Testis (tissue), 3 donors: ENCODE results near the gene TSC22D1. TPM values are rescaled to one million over a fixed set of nuclear protein-coding genes. Genes with fewer than 3 reads are reported as not detected.

Experiments used
- DNase-seq: peaks from one replicate; pipeline ENCODE4 v3.0.0-alpha.2; 2019
- H3K27ac ChIP-seq, 2 donors: fragments of 200-600 bp; sonication (generic); one replicate each; pipeline ENCODE4 v1.5.1; 2019
- H3K27me3 ChIP-seq: fragments of 200-600 bp; sonication (generic); one replicate; pipeline ENCODE4 v1.5.1; 2019
- H3K36me3 ChIP-seq: fragments of 200-600 bp; sonication (generic); one replicate; pipeline ENCODE4 v1.5.1; 2017; ENCODE audit warnings: low read depth; ENCODE audit errors: missing control alignments
- H3K4me1 ChIP-seq: fragments of 200-600 bp; sonication (generic); one replicate; pipeline ENCODE4 v1.5.1; 2019
- H3K4me3 ChIP-seq, 2 donors: fragments of 200-600 bp; sonication (generic); one replicate each; pipeline ENCODE4 v1.5.1; 2017 to 2019
- H3K9me3 ChIP-seq: fragments of 200-600 bp; sonication (generic); one replicate; pipeline ENCODE4 v1.5.1; 2017
- CTCF ChIP-seq, 3 experiments: fragments of 450-650 bp in 2 of 3; fragments of 200-600 bp in 1 of 3; sonication (generic) in 1 of 3; IDR thresholded peaks; one replicate each; pipeline ENCODE4 v1.5.1; 2016 to 2019; ENCODE audit warnings: antibody characterized with exemption in 3 of 3, mild to moderate bottlenecking in 2 of 3, moderate library complexity in 1 of 3
- POLR2A ChIP-seq: fragments of 450-650 bp; IDR thresholded peaks from one replicate; pipeline ENCODE4 v1.6.1; 2017; ENCODE audit warnings: antibody characterized with exemption, mild to moderate bottlenecking, moderate library complexity
- WGBS, 2 donors: methylation state at CpG; one replicate each; pipeline ENCODE4 v1.1.5; 2018; 5-methylcytosine and 5-hydroxymethylcytosine counted together
- intact Hi-C: fragments of 100-400 bp; cut with DNase I; formaldehyde crosslinking; loops from one replicate; pipeline ENCODE4 v1.15.1; 2023; ENCODE audit warnings: low total_unique reads
- polyA plus RNA-seq: library from polyadenylated mRNA; stranded (reverse); fragments of 350-450 nt; fragmentation: Illumina TruSeq; extraction: RNeasy Lipid Tissue Mini Kit (QIAGEN cat#74804); gene quantifications from one replicate; pipeline ENCODE4 v1.2.3, GENCODE V29; 2014; ENCODE audit warnings: low read depth, low replicate concordance; ENCODE audit not compliant: insufficient read depth
- total RNA-seq, 2 donors: library from RNA; depleted of rRNA; stranded (reverse); fragments of >200 nt; gene quantifications; one replicate each; pipeline ENCODE4 v1.2.3, GENCODE V29; 2016

TSC22D1 gene
- total and polyA plus RNA-seq, 3 donors from 2014 or later: 189 to 227 (median 193) TPM

GRCh38 chr13:44407891-44408290 lies 168.2 kb downstream of the TSC22D1 start:
- no peak for DNase-seq
- TF ChIP-seq POLR2A: no peak
- WGBS, 2 donors: 93 to 96% methylated on average over 5 to 7 of the region's 7 CpGs
- H3K36me3 ChIP-seq: no peaks in the 10 kb centered on the region
- no peaks in the 10 kb centered on the region for H3K27me3 ChIP-seq
- H3K27ac ChIP-seq: no peak overlapping the region
- intact Hi-C loops: no loop called here
- no peaks in the 10 kb centered on the region for H3K9me3 ChIP-seq
- H3K4me3 ChIP-seq: no peak overlapping the region
- peaks cover 9% of the 10 kb centered on the region for H3K4me1 ChIP-seq

GRCh38 chr13:44407379-44407778 lies 168.8 kb downstream of the TSC22D1 start:
- no peak for TF ChIP-seq POLR2A
- TF ChIP-seq CTCF (IDR thresholded peaks at IDR 0.05): no peak
- intact Hi-C loops: no loop called here

GRCh38 chr13:44406617-44407016 lies 169.5 kb downstream of the TSC22D1 start:
- TF ChIP-seq CTCF (IDR thresholded peaks at IDR 0.05): no peak
- TF ChIP-seq POLR2A: no peak
- intact Hi-C loops: no loop called here
- 84 to 87% methylated on average over 5 of the region's 5 CpGs for WGBS, 2 donors

More at GRCh38 chr13:44407379-44407778, 168.8 kb downstream of the TSC22D1 start:
- Histone ChIP-seq H3K4me3 (no peak overlapping the region), H3K4me1 (peaks cover 9% of the 10 kb centered on the region), H3K9me3 (no peaks in the 10 kb centered on the region), H3K27me3 (no peaks in the 10 kb centered on the region), H3K36me3 (no peaks in the 10 kb centered on the region), H3K27ac (no peak overlapping the region)
- WGBS, 2 donors: 75 to 86% methylated on average over 3 of the region's 3 CpGs
- no peak for DNase-seq

GRCh38 chr13:44404261-44405132 lies 171.6 kb downstream of the TSC22D1 start:
- H3K4me1 ChIP-seq: peaks cover 9% of the 10 kb centered on the region
- no peak for DNase-seq
- H3K4me3 ChIP-seq: no peak overlapping the region
- H3K9me3 ChIP-seq: no peaks in the 10 kb centered on the region
- H3K36me3 ChIP-seq: no peaks in the 10 kb centered on the region
- intact Hi-C loops: no loop called here
- 75 to 87% methylated on average over 15 of the region's 15 CpGs for WGBS, 2 donors
- no peak for TF ChIP-seq POLR2A
- no peak for TF ChIP-seq CTCF (IDR thresholded peaks at IDR 0.05)
- no peak overlapping the region for H3K27ac ChIP-seq
- H3K27me3 ChIP-seq: no peaks in the 10 kb centered on the region

More at GRCh38 chr13:44406617-44407016, 169.5 kb downstream of the TSC22D1 start:
- Histone ChIP-seq H3K27me3 (no peaks in the 10 kb centered on the region), H3K36me3 (no peaks in the 10 kb centered on the region), H3K27ac (no peak overlapping the region), H3K4me3 (no peak overlapping the region), H3K9me3 (no peaks in the 10 kb centered on the region), H3K4me1 (peaks cover 9% of the 10 kb centered on the region)
- no peak for DNase-seq

GRCh38 chr13:44403461-44404056 lies 172.6 kb downstream of the TSC22D1 start:
- Histone ChIP-seq H3K27ac (no peak overlapping the region), H3K4me3 (no peak overlapping the region), H3K9me3 (no peaks in the 10 kb centered on the region), H3K27me3 (no peaks in the 10 kb centered on the region), H3K36me3 (no peaks in the 10 kb centered on the region), H3K4me1 (peaks cover 9% of the 10 kb centered on the region)
- 87% methylated on average over 11 of the region's 11 CpGs for WGBS, 2 donors
- no peak for DNase-seq
- TF ChIP-seq POLR2A (no peak), CTCF (IDR thresholded peaks at IDR 0.05) (no peak)
- intact Hi-C loops: no loop called here
